K562 (cell line): ENCODE measurements around the gene USP2. TPM values are rescaled to one million over a fixed set of nuclear protein-coding genes. Genes with fewer than 3 reads are reported as not detected.
A peak's percentile ranks its signal among the peaks of the same experiment; 100 is the strongest.

ENCODE experiments used
- ARNT ChIP-seq, 2 experiments: fragments of 450-650 bp; IDR thresholded peaks; 2 replicates each; pipeline ENCODE4 v1.6.1; 2016; ENCODE audit warnings: mild to moderate bottlenecking in 1 of 2
- ATF7 ChIP-seq: fragments of 450-650 bp; IDR thresholded peaks from 2 replicates; pipeline ENCODE4 v1.7.1; 2014; ENCODE audit warnings: mild to moderate bottlenecking, moderate library complexity
- CC2D1A ChIP-seq: fragments of 450-650 bp; IDR thresholded peaks from 2 replicates; pipeline ENCODE4 v1.6.1; 2017; ENCODE audit warnings: mild to moderate bottlenecking
- CHD4 ChIP-seq: fragments of 200-600 bp; sonication (generic); IDR thresholded peaks from 3 replicates; pipeline ENCODE4 v1.6.1; 2012; ENCODE audit warnings: low read depth, mild to moderate bottlenecking, mixed read lengths, low read length, inconsistent platforms; ENCODE audit not compliant: insufficient read depth, insufficient replicate concordance, poor library complexity, severe bottlenecking
- E2F8 ChIP-seq: fragments of 450-650 bp; IDR thresholded peaks from 2 replicates; pipeline ENCODE4 v1.7.1; 2018; ENCODE audit warnings: mild to moderate bottlenecking, low read depth; ENCODE audit not compliant: partially characterized antibody
- FOS ChIP-seq: IDR thresholded peaks from 3 replicates; pipeline ENCODE4 v1.6.1; 2011; ENCODE audit not compliant: insufficient read length; ENCODE audit errors: extremely low read depth
- GMEB1 ChIP-seq: fragments of 250-450 bp; sonication (Bioruptor Pico); IDR thresholded peaks from 2 replicates; pipeline ENCODE4 v1.4.0; 2020; ENCODE audit warnings: mild to moderate bottlenecking
- KAT7 ChIP-seq: sonication (generic); formaldehyde crosslinking; IDR thresholded peaks from 2 replicates; pipeline ENCODE4 v1.8.0; 2022; ENCODE audit warnings: missing genetic modification reagents, mild to moderate bottlenecking, borderline replicate concordance
- MYC ChIP-seq, 2 experiments: fragments of 250-450 bp in 1 of 2; sonication (Bioruptor Pico) in 1 of 2; IDR thresholded peaks; 2 replicates each; pipeline versions ENCODE4 v1.5.1 to v1.6.1; 2012 to 2021; ENCODE audit warnings: low read depth in 2 of 2, borderline replicate concordance in 1 of 2, improper control_type of control experiment in 1 of 2, low read length in 1 of 2, mild to moderate bottlenecking in 1 of 2, moderate library complexity in 1 of 2
- MYNN ChIP-seq, 2 experiments: sonication (generic); formaldehyde crosslinking in 1 of 2; IDR thresholded peaks; 2 replicates each; pipeline versions ENCODE4 v1.5.0 to v1.6.1; 2016 to 2020; ENCODE audit warnings: antibody characterized with exemption in 1 of 2, missing genetic modification reagents in 1 of 2
- NR2F6 ChIP-seq: fragments of 450-650 bp; formaldehyde crosslinking; IDR thresholded peaks from 2 replicates; pipeline ENCODE4 v1.4.0; 2020; ENCODE audit warnings: mild to moderate bottlenecking
- POLR2AphosphoS5 ChIP-seq: IDR thresholded peaks from 2 replicates; pipeline ENCODE4 v1.6.1; 2011; ENCODE audit warnings: mild to moderate bottlenecking, low read depth, low read length, moderate library complexity; ENCODE audit not compliant: control insufficient read depth, insufficient read depth
- TSHZ1 ChIP-seq: fragments of 250-450 bp; sonication (Bioruptor Pico); IDR thresholded peaks from 2 replicates; pipeline ENCODE4 v1.4.0; 2020; ENCODE audit warnings: mild to moderate bottlenecking, moderate library complexity
- ZBED1 ChIP-seq: IDR thresholded peaks from 2 replicates; pipeline ENCODE4 v1.6.1; 2014
- ZBTB33 ChIP-seq: sonication (generic); formaldehyde crosslinking; IDR thresholded peaks from 2 replicates; pipeline ENCODE4 v1.8.1; 2023; ENCODE audit warnings: mild to moderate bottlenecking, missing genetic modification reagents
- ZFX ChIP-seq: sonication (generic); formaldehyde crosslinking; IDR thresholded peaks from 2 replicates; pipeline ENCODE4 v1.8.0; 2022; ENCODE audit warnings: mild to moderate bottlenecking, missing genetic modification reagents, moderate library complexity
- ZNF121 ChIP-seq: sonication (generic); formaldehyde crosslinking; conservative IDR thresholded peaks from 2 replicates; pipeline ENCODE4 v1.8.0; 2022; ENCODE audit warnings: missing genetic modification reagents
- polyA plus RNA-seq, 8 experiments: library from polyadenylated mRNA; depleted of rRNA in 4 of 8; stranded (reverse) in 5 of 8; unstranded in 3 of 8; fragments of >200 nt; fragmentation: Nextera tagmentation in 2 of 8; fragmentation: Illumina TruSeq in 1 of 8; extraction: Ambion mirVana in 2 of 8; extraction: Trizol in 1 of 8; gene quantifications; 2 replicates each; pipeline versions ENCODE4 v1.2.1 to v1.2.3, GENCODE V29; 2011 to 2014; ENCODE audit warnings: inconsistent platforms in 1 of 8, missing spikeins in 1 of 8
- total RNA-seq, 7 experiments: library from RNA; depleted of rRNA in 6 of 7; stranded (reverse); fragments of >200 nt in 6 of 7; fragmentation: Illumina TruSeq in 2 of 7; extraction: Trizol in 2 of 7; gene quantifications; 2 replicates each; pipeline versions ENCODE4 v1.2.1 to v1.2.3, GENCODE V29; 2011 to 2021; ENCODE audit warnings: low replicate concordance in 1 of 7

The USP2 gene
- total and polyA plus RNA-seq, 9 of the 15 experiments (the other 6 are each of a cell fraction or from before 2014, with no cell fraction given): 2.8 to 16.9 (median 3.9) TPM

- TF ChIP-seq TSHZ1 (CRISPR knock-in tag) (no peak), MYC (IDR thresholded peaks at IDR 0.05; ENCODE audit: low read depth, low read length) (peak; percentile 60), MYC (CRISPR knock-in tag; IDR thresholded peaks at IDR 0.05; ENCODE audit: borderline replicate concordance, low read depth) (no peak), ZNF121 (CRISPR knock-in tag) (no peak), ZBTB33 (CRISPR knock-in tag) (no peak), NR2F6 (no peak), FOS (no peak), KAT7 (CRISPR knock-in tag) (no peak), ARNT (IDR thresholded peaks at IDR 0.05) (0 out of 4 replicates have a peak, but pooled peaks of 1 of the 2 experiments have one; percentile 52), E2F8 (no peak), GMEB1 (CRISPR knock-in tag) (no peak), POLR2AphosphoS5 (peak; percentile 34; the same call in 1 of the 2 replicates), CHD4 (peak; percentile 50), CC2D1A (no peak), ZFX (CRISPR knock-in tag) (peak; percentile 23; the same call in 1 of the 2 replicates), ATF7 (peak; percentile 34; the same call in 1 of the 2 replicates), MYNN (IDR thresholded peaks at IDR 0.05) (0 out of 2 replicates have a peak, but pooled peaks have one; percentile 36), MYNN (CRISPR knock-in tag; IDR thresholded peaks at IDR 0.05) (no peak), ZBED1 (no peak)
Observed at GRCh38 chr11:119378851-119379465, 2.5 kb downstream of the USP2 start (continued).
